HEK293 (cell line): ENCODE results near the gene EXD3.

ENCODE experiments used
- CTCF ChIA-PET: fragments of 350-600 bp; formaldehyde crosslinking; extraction: SDS; loops from one replicate; lab custom pipeline; 2021; ENCODE audit warnings: antibody characterized with exemption; lab: Yijun Ruan, JAX
- POLR2A ChIA-PET: fragments of 300-600 bp; formaldehyde crosslinking; extraction: SDS; loops from one replicate; lab custom pipeline; 2020; ENCODE audit warnings: antibody characterized with exemption, inconsistent platforms; lab: Yijun Ruan, JAX
- H3K27ac ChIP-seq: fragments of 200-500 bp; sonication (Bioruptor generic); 2 replicates; pipeline ENCODE4 v1.5.1; 2014; ENCODE audit warnings: low read depth, low read length, control low read depth, inconsistent platforms; ENCODE audit errors: extremely low read depth
- H3K36me3 ChIP-seq, 2 experiments: fragments of 200-500 bp in 1 of 2; sonication (Bioruptor generic) in 1 of 2; 1 replicate in 1 of 2; 2 replicates in 1 of 2; pipeline ENCODE4 v1.5.1; 2014 to 2017; ENCODE audit warnings: inconsistent platforms in 2 of 2, low read length in 2 of 2; ENCODE audit not compliant: control insufficient read depth in 2 of 2, insufficient read depth in 1 of 2
- H3K4me1 ChIP-seq: fragments of 200-500 bp; sonication (Bioruptor generic); 2 replicates; pipeline ENCODE4 v1.5.1; 2014; ENCODE audit warnings: mild to moderate bottlenecking, low read length, inconsistent platforms; ENCODE audit not compliant: control insufficient read depth, insufficient read depth
- H3K4me3 ChIP-seq: 2 replicates; pipeline ENCODE4 v1.5.1; 2011; ENCODE audit warnings: low read depth, mild to moderate bottlenecking, control low read depth, low read length, moderate library complexity
- H3K9me3 ChIP-seq: fragments of 200-500 bp; sonication (Bioruptor generic); 2 replicates; pipeline ENCODE4 v1.5.1; 2014; ENCODE audit warnings: low read depth, low read length, inconsistent platforms; ENCODE audit not compliant: control insufficient read depth, insufficient read depth
- EGR2 ChIP-seq: fragments of 450-650 bp; formaldehyde crosslinking; IDR thresholded peaks from 2 replicates; pipeline ENCODE4 v1.5.1; 2016; ENCODE audit warnings: low read depth, missing biosample characterization, missing genetic modification characterization
- GLI4 ChIP-seq: fragments of 450-650 bp; formaldehyde crosslinking; IDR thresholded peaks from 2 replicates; pipeline ENCODE4 v1.5.1; 2016; ENCODE audit warnings: missing biosample characterization, missing genetic modification characterization
- GLIS1 ChIP-seq: fragments of 450-650 bp; formaldehyde crosslinking; IDR thresholded peaks from 2 replicates; pipeline ENCODE4 v1.5.1; 2016; ENCODE audit warnings: missing biosample characterization, missing genetic modification characterization
- GLIS2 ChIP-seq: fragments of 450-650 bp; formaldehyde crosslinking; IDR thresholded peaks from 2 replicates; pipeline ENCODE4 v1.5.1; 2016; ENCODE audit warnings: missing biosample characterization, missing genetic modification characterization
- SCRT1 ChIP-seq: fragments of 450-650 bp; formaldehyde crosslinking; IDR thresholded peaks from 2 replicates; pipeline ENCODE4 v1.5.1; 2016; ENCODE audit warnings: missing biosample characterization, missing genetic modification characterization, borderline replicate concordance
- TRIM28 ChIP-seq: IDR thresholded peaks from 2 replicates; pipeline ENCODE4 v1.6.1; 2011; ENCODE audit warnings: low read length, control low read depth, borderline replicate concordance
- ZBTB20 ChIP-seq: fragments of 450-650 bp; formaldehyde crosslinking; IDR thresholded peaks from 2 replicates; pipeline ENCODE4 v1.5.1; 2016; ENCODE audit warnings: missing biosample characterization, missing genetic modification characterization
- ZBTB44 ChIP-seq: fragments of 450-650 bp; IDR thresholded peaks from 2 replicates; pipeline ENCODE4 v1.5.1; 2018; ENCODE audit warnings: missing biosample characterization, mild to moderate bottlenecking, missing genetic modification characterization
- ZNF121 ChIP-seq: fragments of 450-650 bp; formaldehyde crosslinking; IDR thresholded peaks from 2 replicates; pipeline ENCODE4 v1.5.1; 2016; ENCODE audit warnings: missing biosample characterization, missing genetic modification characterization
- ZNF221 ChIP-seq: fragments of 450-650 bp; formaldehyde crosslinking; IDR thresholded peaks from 2 replicates; pipeline ENCODE4 v1.5.1; 2017; ENCODE audit warnings: missing biosample characterization, missing genetic modification characterization, borderline replicate concordance
- ZNF394 ChIP-seq: fragments of 450-650 bp; formaldehyde crosslinking; IDR thresholded peaks from 2 replicates; pipeline ENCODE4 v1.5.1; 2016; ENCODE audit warnings: missing biosample characterization, missing genetic modification characterization, mild to moderate bottlenecking, moderate library complexity, borderline replicate concordance
- ZNF518A ChIP-seq: fragments of 450-650 bp; formaldehyde crosslinking; conservative IDR thresholded peaks from 2 replicates; pipeline ENCODE4 v1.5.1; 2016; ENCODE audit warnings: low read depth, missing biosample characterization, missing genetic modification characterization
- ZNF530 ChIP-seq: fragments of 450-650 bp; formaldehyde crosslinking; IDR thresholded peaks from 2 replicates; pipeline ENCODE4 v1.5.1; 2016; ENCODE audit warnings: low read depth, missing biosample characterization, missing genetic modification characterization

The EXD3 gene

GRCh38 chr9:137394866-137395665, 27.9 kb downstream of the EXD3 start:
- peaks cover 0 to 5% of the 10 kb centered on the region in 2 experiments; a peak in 1 of 3 replicates for H3K36me3 ChIP-seq
- no peaks in the 10 kb centered on the region for H3K4me1 ChIP-seq
- no peak overlapping the region for H3K27ac ChIP-seq
- CTCF ChIA-PET: interaction anchor here (0.7 to 0.8 kb wide), 2 partner anchors 76 to 108 kb away, joined by 3 to 4 read pairs; no protein-coding TSS in a partner anchor
- no peak overlapping the region for H3K4me3 ChIP-seq
- TF ChIP-seq ZBTB20: no peak
- TF ChIP-seq ZBTB44: no peak
- TF ChIP-seq SCRT1 (tag by site-specific recombination): no peak
- no peak for TF ChIP-seq TRIM28
- TF ChIP-seq ZNF121 (tag by site-specific recombination): no peak
- no peak for TF ChIP-seq ZNF394 (tag by site-specific recombination)
- peak; percentile 33; the same call in 1 of the 2 replicates for TF ChIP-seq GLIS2 (tag by site-specific recombination)
- TF ChIP-seq ZNF530: no peak
- no peak for TF ChIP-seq GLI4
- no peak for TF ChIP-seq ZNF221 (tag by site-specific recombination)
- peak; percentile 58; the same call in 1 of the 2 replicates for TF ChIP-seq EGR2 (tag by site-specific recombination)
- H3K9me3 ChIP-seq: no peaks in the 10 kb centered on the region
- POLR2A ChIA-PET: interaction anchor here (0.9 kb wide), 1 partner anchor 13 kb away, joined by 3 read pairs; no protein-coding TSS in a partner anchor

- no peaks in the 10 kb centered on the region for H3K9me3 ChIP-seq
- TF ChIP-seq GLIS1 (peak; percentile 62; the same call in 1 of the 2 replicates), ZNF518A (tag by site-specific recombination) (no peak), GLIS2 (tag by site-specific recombination) (peak; percentile 57)
- TF ChIP-seq, all 188 proteins: peak for 2
- ChIA-PET CTCF (interaction anchor here (0.8 kb wide), 1 partner anchor 74 kb away, joined by 4 read pairs; no protein-coding TSS in a partner anchor), POLR2A (no interaction called here)
- Histone ChIP-seq H3K4me3 (no peak overlapping the region), H3K4me1 (no peaks in the 10 kb centered on the region), H3K27ac (no peak overlapping the region), H3K36me3 (peaks cover 0 to 5% of the 10 kb centered on the region in 2 experiments; a peak in 1 of 3 replicates)
These were observed 29.5 kb downstream of the EXD3 start for GRCh38 chr9:137393176-137394150.
